Peyer's patch (tissue), 4 donors: Measurements from ENCODE around the gene JTB. TPM values are rescaled to one million over a fixed set of nuclear protein-coding genes. Genes with fewer than 3 reads are reported as not detected.
"Not testable (repeated sequence)": the region's sequence is repeated elsewhere in the genome, so short reads cannot be mapped to it uniquely, and the experiment has no call there.

Experiments
- DNase-seq, 3 donors: peaks; one replicate each; pipeline ENCODE4 v3.0.0-alpha.2; 2017 to 2019
- H3K27ac ChIP-seq, 4 donors: fragments of 200-600 bp; sonication (generic); one replicate each; pipeline ENCODE4 v1.5.1; 2016 to 2019
- H3K27me3 ChIP-seq, 2 donors: fragments of 200-600 bp; sonication (generic); one replicate each; pipeline ENCODE4 v1.5.1; 2019
- H3K36me3 ChIP-seq, 3 donors: fragments of 200-600 bp; sonication (generic); one replicate each; pipeline ENCODE4 v1.5.1; 2016 to 2019
- H3K4me1 ChIP-seq, 4 donors: fragments of 200-600 bp; sonication (generic); one replicate each; pipeline ENCODE4 v1.5.1; 2016 to 2019
- H3K4me3 ChIP-seq, 4 donors: fragments of 200-600 bp; sonication (generic); 1 replicate in 3 of 4; 2 replicates in 1 of 4; pipeline ENCODE4 v1.5.1; 2016 to 2019; ENCODE audit warnings: mild to moderate bottlenecking in 1 of 4
- H3K9me3 ChIP-seq, 4 donors: fragments of 200-600 bp; sonication (generic); one replicate each; pipeline ENCODE4 v1.5.1; 2016 to 2019; ENCODE audit warnings: mild to moderate bottlenecking in 1 of 4
- CTCF ChIP-seq, 6 experiments: fragments of 450-650 bp in 4 of 6; fragments of 200-600 bp in 2 of 6; sonication (generic) in 1 of 6; IDR thresholded peaks; one replicate each; pipeline ENCODE4 v1.5.1; 2017 to 2019; ENCODE audit warnings: antibody characterized with exemption in 6 of 6, mild to moderate bottlenecking in 3 of 6, moderate library complexity in 1 of 6
- POLR2A ChIP-seq, 2 donors: fragments of 450-650 bp; IDR thresholded peaks; one replicate each; pipeline ENCODE4 v1.5.1; 2017; ENCODE audit warnings: antibody characterized with exemption in 2 of 2, mild to moderate bottlenecking in 2 of 2, moderate library complexity in 2 of 2
- total RNA-seq, 4 donors: library from RNA; depleted of rRNA; stranded (reverse); fragments of >200 nt; gene quantifications; one replicate each; pipeline ENCODE4 v1.1.0, GENCODE V29; 2016

Gene JTB
- total RNA-seq, 4 donors from 2014 or later = 172 to 321 (median 193) TPM

DNA sequence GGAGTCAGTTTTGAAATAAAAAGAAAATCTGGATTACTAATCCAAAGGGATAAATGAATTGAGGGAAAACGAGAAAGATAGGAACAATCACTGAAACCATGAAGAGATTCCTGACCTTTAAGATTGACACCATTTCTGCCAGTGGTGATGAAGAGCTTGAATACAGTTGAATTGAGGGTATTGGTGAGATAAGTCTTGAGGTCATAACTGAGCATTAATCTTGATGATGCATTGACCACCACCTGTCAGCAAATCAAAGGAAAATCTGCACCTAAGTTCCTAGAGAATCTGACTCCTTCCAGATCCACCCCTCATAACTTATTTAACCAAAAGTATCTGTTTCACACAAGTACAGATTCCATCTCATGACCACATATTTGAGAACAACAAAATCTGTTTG lies 34.7 kb upstream of the JTB start:
- H3K27me3 ChIP-seq = no peaks in the 10 kb centered on the region
- no peak for DNase-seq
- no peaks in the 10 kb centered on the region for H3K9me3 ChIP-seq
- TF ChIP-seq POLR2A (IDR thresholded peaks at IDR 0.05) = no peak
- no peak for TF ChIP-seq CTCF (IDR thresholded peaks at IDR 0.05)
- H3K4me3 ChIP-seq = no peak overlapping the region
- H3K27ac ChIP-seq = no peak overlapping the region
- H3K36me3 ChIP-seq = no peaks in the 10 kb centered on the region
- H3K4me1 ChIP-seq = no peaks in the 10 kb centered on the region

GRCh38 chr1:154006136-154006535 lies 28.7 kb upstream of the JTB start:
- no peak overlapping the region for H3K4me3 ChIP-seq
- H3K36me3 ChIP-seq = no peaks in the 10 kb centered on the region
- no peak overlapping the region for H3K27ac ChIP-seq
- no peaks in the 10 kb centered on the region for H3K27me3 ChIP-seq
- no peaks in the 10 kb centered on the region for H3K9me3 ChIP-seq
- no peaks in the 10 kb centered on the region for H3K4me1 ChIP-seq
- DNase-seq = no peak
- TF ChIP-seq POLR2A (IDR thresholded peaks at IDR 0.05) (no peak), CTCF (IDR thresholded peaks at IDR 0.05) (no peak)

- no peak for DNase-seq
- Histone ChIP-seq H3K4me3 (no peak overlapping the region), H3K27me3 (no peaks in the 10 kb centered on the region), H3K9me3 (no peaks in the 10 kb centered on the region), H3K4me1 (no peaks in the 10 kb centered on the region), H3K36me3 (peaks cover 0 to 3% (median 0%) of the 10 kb centered on the region in 3 donors), H3K27ac (no peak overlapping the region)
- TF ChIP-seq POLR2A (IDR thresholded peaks at IDR 0.05) (no peak), CTCF (IDR thresholded peaks at IDR 0.05) (no peak)
Measured at GRCh38 chr1:154000420-154000819, 22.9 kb upstream of the JTB start.

DNA sequence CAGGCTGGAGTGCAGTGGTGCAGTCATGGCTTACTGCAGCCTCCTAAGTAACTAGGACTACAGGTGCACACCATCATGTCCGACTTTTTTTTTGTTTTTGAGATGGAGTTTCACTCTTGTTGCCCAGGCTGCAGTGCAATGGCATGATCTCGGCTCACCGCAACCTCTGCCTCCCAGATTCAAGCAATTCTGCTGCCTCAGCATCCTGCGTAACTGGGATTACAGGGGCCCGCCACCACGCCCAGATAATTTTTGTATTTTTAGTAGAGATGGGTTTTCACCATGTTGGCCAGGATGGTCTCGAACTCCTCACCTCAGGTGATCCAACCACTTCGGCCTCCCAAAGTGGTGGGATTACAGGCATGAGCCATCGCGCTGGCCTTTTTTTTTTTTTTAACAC lies 19.4 kb upstream of the JTB start:
- H3K9me3 ChIP-seq, H3K27me3 ChIP-seq, DNase-seq, H3K4me3 ChIP-seq, H3K27ac ChIP-seq: not testable (repeated sequence)
- peaks cover 0 to 20% (median 8%) of the 10 kb centered on the region in 4 donors for H3K4me1 ChIP-seq
- H3K36me3 ChIP-seq = peaks cover 0 to 36% (median 3%) of the 10 kb centered on the region in 3 donors

DNA sequence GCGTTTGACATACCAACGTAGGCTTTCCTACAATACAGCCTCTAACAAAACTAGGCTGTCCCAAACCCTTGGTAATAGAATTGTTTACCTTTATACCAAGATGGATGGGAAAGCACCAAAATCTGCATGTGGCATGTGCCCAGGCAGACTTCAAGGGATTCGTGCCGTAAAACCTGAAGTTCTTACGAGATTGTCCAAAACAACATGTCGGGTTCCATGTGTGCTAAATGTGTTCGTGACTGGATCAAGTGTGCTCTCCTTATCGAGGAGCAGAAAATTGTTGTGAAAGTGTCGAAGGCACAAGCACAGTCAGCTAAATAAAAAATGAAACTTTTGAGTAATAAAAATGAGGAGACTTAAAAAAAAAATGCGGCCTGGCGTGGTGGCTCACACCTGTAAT lies 18.2 kb upstream of the JTB start:
- TF ChIP-seq POLR2A (IDR thresholded peaks at IDR 0.05) (no peak), CTCF (IDR thresholded peaks at IDR 0.05) (no peak)
- H3K27ac ChIP-seq = no peak overlapping the region
- no peak for DNase-seq
- peaks cover 0 to 37% (median 3%) of the 10 kb centered on the region in 3 donors for H3K36me3 ChIP-seq
- H3K27me3 ChIP-seq = no peaks in the 10 kb centered on the region
- no peaks in the 10 kb centered on the region for H3K9me3 ChIP-seq
- H3K4me3 ChIP-seq = no peak overlapping the region
- H3K4me1 ChIP-seq = peaks cover 0 to 25% (median 11%) of the 10 kb centered on the region in 4 donors

- peaks cover 0 to 37% (median 3%) of the 10 kb centered on the region in 3 donors for H3K36me3 ChIP-seq
- DNase-seq = no peak
- H3K27ac ChIP-seq = no peak overlapping the region
- H3K27me3 ChIP-seq = no peaks in the 10 kb centered on the region
- no peak overlapping the region for H3K4me3 ChIP-seq
- H3K4me1 ChIP-seq = peaks cover 0 to 25% (median 11%) of the 10 kb centered on the region in 4 donors
- TF ChIP-seq CTCF (IDR thresholded peaks at IDR 0.05) = no peak
- no peak for TF ChIP-seq POLR2A (IDR thresholded peaks at IDR 0.05)
- H3K9me3 ChIP-seq = no peaks in the 10 kb centered on the region
Measured at GRCh38 chr1:153995202-153995601, 17.7 kb upstream of the JTB start.
